ENCODE results near the gene ZNF559.

ZNF559 gene

GRCh38 chr19:9353011-9353410 is 29.0 kb downstream of the ZNF559 start:
- DNase-seq (ENCODE audit: low read depth): no peak

- no peak for DNase-seq (ENCODE audit: low read depth)
Observed at GRCh38 chr19:9354651-9355050, 30.7 kb downstream of the ZNF559 start.

- DNase-seq (ENCODE audit: low read depth): peak; percentile 28
Observed at GRCh38 chr19:9362905-9363304, 38.9 kb downstream of the ZNF559 start, which contains the start of gene ZNF177. Gene ZNF177, plus strand, starts transcription at chr19:9363013. Its CDS starts 15,299 bp downstream, at chr19:9378312.

DNA sequence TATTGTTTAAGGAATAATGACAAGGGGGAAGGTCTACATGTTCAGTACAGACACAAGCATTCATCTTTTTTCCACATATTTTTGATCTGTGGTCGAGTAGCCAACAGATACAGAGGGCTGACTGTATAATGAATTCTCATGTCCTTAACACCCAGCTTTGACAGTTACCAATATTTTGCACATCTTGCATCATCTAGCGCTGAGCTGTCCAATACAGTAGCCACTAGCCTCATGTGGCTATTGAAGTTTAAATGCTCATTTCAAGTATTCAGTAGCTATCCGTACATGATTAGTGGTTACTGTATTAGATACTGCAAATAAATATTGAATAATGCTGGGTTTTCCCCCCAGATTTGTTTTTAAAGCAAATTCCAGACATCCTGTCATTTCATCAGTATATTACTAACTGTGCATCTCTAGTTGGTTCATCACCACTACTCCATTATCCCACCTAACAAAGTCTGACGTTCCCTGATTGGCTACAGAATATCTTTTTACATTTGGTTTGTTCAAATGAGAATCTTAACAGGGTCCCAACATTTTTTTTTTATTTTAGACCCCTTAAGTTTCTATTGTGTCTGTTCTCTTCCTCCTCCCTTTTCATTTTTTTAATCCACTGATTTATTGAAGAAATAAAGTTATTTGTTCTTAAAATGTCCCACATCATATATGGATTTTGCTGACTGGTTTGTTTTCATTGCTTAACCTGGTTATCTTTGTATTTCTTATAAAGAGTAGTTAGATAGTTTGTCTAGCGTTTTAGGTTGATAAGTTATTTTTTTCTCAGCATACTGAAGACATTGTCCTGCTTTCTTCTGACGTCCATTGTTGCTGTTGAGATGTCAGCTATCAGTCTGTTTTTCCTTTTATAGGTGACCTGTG is 47.0 kb downstream of the ZNF559 start:
- no peak for DNase-seq (ENCODE audit: low read depth)

GRCh38 chr19:9381361-9381785 is 57.4 kb downstream of the ZNF559 start:
- peak; percentile 1 for DNase-seq (ENCODE audit: low read depth)
